Muscle layer of colon (tissue), 2 donors: ENCODE results near the gene TMEM269.

Experiments
- H3K27ac ChIP-seq: one replicate; pipeline ENCODE4 v1.7.0; 2013; ENCODE audit warnings: low read depth, mild to moderate bottlenecking, low read length, moderate library complexity
- H3K27me3 ChIP-seq, 2 donors: one replicate each; pipeline ENCODE4 v1.7.0; 2013; ENCODE audit warnings: low read length in 2 of 2, mild to moderate bottlenecking in 2 of 2; ENCODE audit not compliant: insufficient read depth in 2 of 2, control insufficient read depth in 1 of 2
- H3K36me3 ChIP-seq: one replicate; pipeline ENCODE4 v1.7.0; 2013; ENCODE audit warnings: mild to moderate bottlenecking, low read length; ENCODE audit not compliant: insufficient read depth
- H3K4me1 ChIP-seq: one replicate; pipeline ENCODE4 v1.7.0; 2013; ENCODE audit warnings: mild to moderate bottlenecking, low read length; ENCODE audit not compliant: insufficient read depth
- H3K4me3 ChIP-seq, 2 donors: one replicate each; pipeline ENCODE4 v1.7.0; 2013; ENCODE audit warnings: low read length in 2 of 2, low read depth in 1 of 2, mild to moderate bottlenecking in 1 of 2, moderate library complexity in 1 of 2
- H3K9ac ChIP-seq: one replicate; pipeline ENCODE4 v1.7.0; 2013; ENCODE audit warnings: low read length
- H3K9me3 ChIP-seq: one replicate; pipeline ENCODE4 v1.7.0; 2013; ENCODE audit warnings: mild to moderate bottlenecking, low read length
- donor health status: abdominal sarcoma.
- donor health status: Adenocarcinoma of cecum.

TMEM269 gene

DNA sequence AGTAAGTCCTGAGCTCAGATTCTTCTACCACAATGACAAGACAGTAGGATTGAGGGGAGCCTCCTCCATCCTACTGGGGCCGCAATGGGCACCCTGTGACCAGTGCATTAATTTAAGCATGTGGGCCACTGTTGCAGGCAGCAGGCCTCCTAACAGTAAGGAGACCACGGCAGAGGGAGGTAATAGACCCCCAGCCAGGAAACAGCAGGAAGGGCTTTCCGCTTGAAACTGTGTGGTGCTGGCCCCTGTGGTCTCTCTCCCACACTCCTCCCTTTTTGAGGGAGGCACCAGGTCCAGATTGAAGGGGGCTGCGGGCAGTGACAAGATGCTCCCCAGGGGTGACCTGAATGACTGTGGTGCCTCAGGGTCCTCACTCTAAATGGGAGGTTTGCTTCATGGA lies 43.1 kb upstream of the TMEM269 start:
- H3K27ac ChIP-seq: no peak overlapping the region
- no peak overlapping the region for H3K4me3 ChIP-seq
- peaks cover 10% of the 10 kb centered on the region for H3K36me3 ChIP-seq
- no peaks in the 10 kb centered on the region for H3K27me3 ChIP-seq
- no peaks in the 10 kb centered on the region for H3K4me1 ChIP-seq
- no peak overlapping the region for H3K9ac ChIP-seq
- H3K9me3 ChIP-seq: no peaks in the 10 kb centered on the region

DNA sequence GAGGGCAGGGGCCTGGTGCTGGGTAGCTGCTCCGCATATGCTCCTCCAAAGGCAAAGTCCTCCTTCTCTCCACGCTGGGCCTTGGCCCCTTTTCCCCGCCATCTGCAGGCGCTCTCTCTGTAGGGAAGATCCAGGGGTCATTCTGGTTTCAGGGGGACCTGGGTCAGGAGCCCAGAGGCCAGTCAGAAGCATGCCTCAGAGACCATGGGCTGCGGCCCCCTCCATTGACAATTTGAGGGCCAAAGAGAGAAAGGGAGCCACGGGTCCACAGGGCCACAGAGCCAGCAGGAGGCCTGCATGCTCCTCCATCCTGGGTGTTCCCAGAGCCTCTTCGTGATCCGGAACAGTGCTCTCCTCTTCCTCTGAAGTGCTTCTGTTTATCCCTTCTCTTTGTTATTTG lies 42.6 kb upstream of the TMEM269 start:
- Histone ChIP-seq H3K36me3 (peaks cover 10% of the 10 kb centered on the region), H3K9ac (no peak overlapping the region), H3K27me3 (no peaks in the 10 kb centered on the region), H3K27ac (no peak overlapping the region), H3K9me3 (no peaks in the 10 kb centered on the region), H3K4me1 (no peaks in the 10 kb centered on the region), H3K4me3 (no peak overlapping the region)

DNA sequence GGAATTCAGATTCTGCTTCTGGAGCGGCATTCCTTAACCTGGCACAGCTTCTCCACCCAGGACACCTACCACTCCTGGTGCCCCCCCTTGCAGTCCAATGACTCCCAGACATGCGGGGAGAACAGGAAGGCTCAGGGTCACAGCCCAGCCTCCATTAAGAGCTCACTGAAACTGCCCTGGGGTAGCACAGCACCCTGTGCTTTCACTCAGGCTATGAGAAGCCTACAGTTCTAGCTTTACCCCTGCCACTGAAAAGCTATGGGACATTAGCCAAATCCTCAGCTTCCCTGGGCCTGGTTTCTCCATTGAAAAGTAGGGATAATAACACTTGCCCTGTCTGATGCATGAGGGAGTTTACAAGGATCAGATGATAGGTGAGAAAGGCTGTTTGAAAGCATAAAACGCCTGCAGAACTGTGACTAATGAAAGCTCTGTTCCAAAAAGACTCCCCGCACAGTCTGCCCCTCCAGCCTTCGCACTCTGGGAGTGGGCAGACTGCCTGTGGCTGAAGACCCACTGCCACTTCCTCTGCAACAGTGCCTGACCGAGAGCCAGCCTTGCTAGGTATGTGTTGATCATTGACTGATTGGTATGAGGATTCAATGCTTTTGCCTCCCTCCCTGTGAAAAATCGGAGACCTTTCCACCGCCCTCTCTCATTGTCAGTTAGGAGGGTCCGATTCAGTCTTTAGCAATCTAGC lies 42.0 kb upstream of the TMEM269 start:
- H3K27ac ChIP-seq: no peak overlapping the region
- H3K9me3 ChIP-seq: no peaks in the 10 kb centered on the region
- H3K27me3 ChIP-seq: no peaks in the 10 kb centered on the region
- no peaks in the 10 kb centered on the region for H3K4me1 ChIP-seq
- H3K4me3 ChIP-seq: no peak overlapping the region
- peaks cover 11% of the 10 kb centered on the region for H3K36me3 ChIP-seq
- H3K9ac ChIP-seq: no peak overlapping the region

DNA sequence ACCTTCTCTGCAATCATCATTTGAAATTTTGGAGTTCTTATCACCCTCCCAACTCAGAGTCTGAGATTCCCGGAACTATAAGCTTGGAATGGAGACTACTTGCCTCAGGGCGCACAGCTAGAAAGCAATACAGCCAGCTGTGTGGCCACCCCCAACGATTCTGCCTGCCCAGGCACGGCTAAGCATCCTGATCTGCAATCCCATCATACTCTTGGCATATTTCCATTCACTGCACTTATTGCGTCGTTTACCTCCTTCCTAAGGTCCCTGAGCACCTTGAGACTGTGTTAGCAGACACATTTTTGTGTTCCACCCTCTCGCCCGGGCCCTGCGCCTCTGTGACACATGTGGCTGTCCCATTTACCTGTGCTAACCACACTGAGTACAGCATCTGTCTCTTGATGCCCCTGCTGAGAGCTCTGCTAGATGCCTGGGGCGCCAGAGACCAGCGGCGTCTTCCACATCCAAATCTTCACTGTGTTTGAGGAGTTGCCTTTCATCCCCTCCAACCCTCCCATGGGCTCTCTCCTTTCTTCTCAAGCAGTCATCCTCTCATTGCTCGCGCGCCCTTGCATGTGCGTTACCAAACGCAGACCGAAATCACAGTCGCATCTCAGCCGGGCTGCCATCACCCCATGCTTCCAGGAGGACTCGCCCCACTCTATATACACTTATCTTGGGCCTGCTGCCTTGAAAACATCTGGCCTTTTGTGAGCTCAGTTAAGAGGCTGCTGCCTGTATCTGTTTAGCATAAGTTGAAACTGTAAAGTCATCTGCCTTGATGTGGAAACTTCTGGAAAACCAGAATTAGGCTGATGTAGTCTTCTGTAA lies 41.3 kb upstream of the TMEM269 start:
- no peak overlapping the region for H3K9ac ChIP-seq
- H3K9me3 ChIP-seq: no peaks in the 10 kb centered on the region
- H3K27me3 ChIP-seq: no peaks in the 10 kb centered on the region
- H3K4me3 ChIP-seq: no peak overlapping the region
- peaks cover 18% of the 10 kb centered on the region for H3K36me3 ChIP-seq
- no peaks in the 10 kb centered on the region for H3K4me1 ChIP-seq
- H3K27ac ChIP-seq: no peak overlapping the region

DNA sequence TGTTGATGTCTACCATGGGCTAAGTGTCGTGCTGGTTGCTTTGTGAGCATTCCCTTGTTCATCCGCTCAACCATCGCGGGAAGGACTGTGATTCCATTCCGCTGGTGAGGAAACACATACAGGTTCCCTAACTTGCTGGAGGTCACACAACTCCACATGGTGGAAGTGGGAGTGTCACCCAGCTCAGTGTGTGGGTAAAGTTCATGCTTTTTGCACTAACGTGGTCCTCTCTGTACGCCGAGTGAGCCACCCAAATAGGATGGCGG lies 40.7 kb upstream of the TMEM269 start:
- Histone ChIP-seq H3K27ac (no peak overlapping the region), H3K9me3 (no peaks in the 10 kb centered on the region), H3K4me3 (no peak overlapping the region), H3K36me3 (peaks cover 19% of the 10 kb centered on the region), H3K27me3 (no peaks in the 10 kb centered on the region), H3K4me1 (no peaks in the 10 kb centered on the region), H3K9ac (no peak overlapping the region)

DNA sequence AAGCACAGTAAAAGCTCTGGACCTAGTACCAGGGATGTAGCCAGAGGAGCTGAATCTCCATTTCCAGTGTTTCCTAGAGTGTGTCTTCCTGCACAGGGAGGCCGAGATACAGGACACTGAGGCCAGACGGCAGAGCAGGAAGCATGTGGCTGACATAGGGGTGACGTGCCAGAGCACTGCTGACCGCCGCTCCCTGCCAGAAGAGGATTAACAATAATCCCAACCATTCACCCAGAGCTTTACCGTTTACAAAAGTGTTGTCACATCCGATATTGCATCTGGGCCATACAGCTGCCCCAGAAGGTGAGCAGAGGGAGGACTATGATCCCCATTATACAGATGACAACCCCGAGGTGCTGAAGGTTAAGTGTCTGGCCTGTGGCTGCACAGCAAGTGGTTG lies 38.9 kb upstream of the TMEM269 start:
- Histone ChIP-seq H3K4me3 (no peak overlapping the region), H3K9me3 (no peaks in the 10 kb centered on the region), H3K4me1 (no peaks in the 10 kb centered on the region), H3K27ac (no peak overlapping the region), H3K36me3 (peaks cover 25% of the 10 kb centered on the region), H3K27me3 (no peaks in the 10 kb centered on the region), H3K9ac (no peak overlapping the region)

DNA sequence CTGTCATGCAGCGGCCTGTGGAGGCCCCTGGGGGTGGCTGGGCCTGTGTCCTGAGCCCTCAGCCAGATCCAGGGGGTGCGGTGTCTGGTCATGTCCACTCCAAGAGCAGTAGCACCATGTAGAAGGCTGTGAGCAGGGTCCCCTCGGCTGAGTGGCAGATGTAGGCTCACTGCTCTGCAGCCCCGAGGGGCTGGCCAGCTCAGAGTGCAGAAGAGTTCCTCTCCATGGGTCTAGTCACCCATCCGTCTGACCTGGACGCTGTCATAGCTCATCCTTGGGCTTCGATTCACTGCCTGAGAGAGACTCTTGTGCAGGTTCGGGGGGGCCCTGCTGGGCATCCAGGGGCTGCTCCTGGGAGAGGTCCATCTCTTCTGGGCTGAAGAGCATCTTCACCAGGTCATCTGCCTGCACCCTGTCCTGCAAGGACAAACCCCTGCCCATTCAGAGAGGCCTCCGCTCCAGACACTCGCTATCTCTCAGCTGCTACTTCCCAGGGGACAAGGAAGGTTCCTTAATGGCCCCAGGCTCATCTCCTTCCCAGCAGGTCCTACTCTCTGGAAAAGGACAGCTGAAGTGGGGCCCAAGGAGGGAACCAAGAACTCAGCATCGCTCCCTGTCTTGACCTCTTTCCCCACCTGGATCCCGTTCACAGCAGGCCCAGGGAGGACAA lies 38.2 kb upstream of the TMEM269 start:
- H3K4me3 ChIP-seq: no peak overlapping the region
- no peaks in the 10 kb centered on the region for H3K27me3 ChIP-seq
- peaks cover 25% of the 10 kb centered on the region for H3K36me3 ChIP-seq
- H3K9ac ChIP-seq: no peak overlapping the region
- no peaks in the 10 kb centered on the region for H3K4me1 ChIP-seq
- H3K27ac ChIP-seq: no peak overlapping the region
- H3K9me3 ChIP-seq: no peaks in the 10 kb centered on the region

DNA sequence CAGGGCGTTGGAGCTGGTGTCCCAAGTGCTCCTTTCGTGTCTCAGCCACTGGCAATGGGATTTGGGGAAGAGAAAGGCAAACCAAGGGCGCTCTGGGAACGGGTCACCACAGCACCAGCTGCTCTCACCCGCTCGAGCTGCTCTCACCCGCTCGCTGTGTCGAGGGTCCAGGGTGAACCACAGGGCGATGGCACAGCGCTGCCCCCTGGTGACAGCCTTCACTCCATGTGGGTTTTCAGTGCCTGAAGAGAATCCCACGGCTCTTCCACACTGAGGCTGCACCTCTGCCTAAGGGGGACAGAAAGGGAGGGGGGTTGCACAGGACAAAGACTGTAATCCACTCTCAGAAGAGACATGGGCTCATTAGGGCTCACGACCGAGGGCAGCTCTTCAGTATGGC lies 37.7 kb upstream of the TMEM269 start:
- no peak overlapping the region for H3K4me3 ChIP-seq
- no peak overlapping the region for H3K27ac ChIP-seq
- H3K27me3 ChIP-seq: no peaks in the 10 kb centered on the region

DNA sequence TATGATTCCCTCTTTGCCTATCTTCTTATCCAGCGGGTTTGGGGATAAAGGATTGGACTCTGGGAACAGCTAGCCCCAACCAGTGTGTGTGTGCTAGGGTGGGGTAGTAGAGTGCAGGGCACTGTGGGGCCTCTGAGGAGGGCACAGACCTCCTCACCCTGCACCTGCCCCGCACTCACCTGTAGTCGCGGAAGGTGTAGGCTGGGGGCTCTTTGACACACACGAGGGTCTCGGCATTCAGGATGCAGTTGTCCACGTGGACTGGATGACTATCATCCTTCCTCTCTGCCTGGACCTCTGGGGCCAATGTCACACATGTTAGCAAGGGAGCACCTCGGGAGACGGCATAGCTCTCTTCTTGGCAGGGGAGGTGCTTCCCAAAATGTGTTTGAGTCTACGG lies 36.8 kb upstream of the TMEM269 start:
- H3K27ac ChIP-seq: no peak overlapping the region
- no peak overlapping the region for H3K4me3 ChIP-seq
- H3K36me3 ChIP-seq: peaks cover 39% of the 10 kb centered on the region
- H3K27me3 ChIP-seq: no peaks in the 10 kb centered on the region
- H3K9ac ChIP-seq: no peak overlapping the region
- H3K9me3 ChIP-seq: no peaks in the 10 kb centered on the region
- no peaks in the 10 kb centered on the region for H3K4me1 ChIP-seq

More for the DNA sequence above, 37.7 kb upstream of the TMEM269 start:
- Histone ChIP-seq H3K9ac (no peak overlapping the region), H3K36me3 (peaks cover 30% of the 10 kb centered on the region), H3K4me1 (no peaks in the 10 kb centered on the region), H3K9me3 (no peaks in the 10 kb centered on the region)

DNA sequence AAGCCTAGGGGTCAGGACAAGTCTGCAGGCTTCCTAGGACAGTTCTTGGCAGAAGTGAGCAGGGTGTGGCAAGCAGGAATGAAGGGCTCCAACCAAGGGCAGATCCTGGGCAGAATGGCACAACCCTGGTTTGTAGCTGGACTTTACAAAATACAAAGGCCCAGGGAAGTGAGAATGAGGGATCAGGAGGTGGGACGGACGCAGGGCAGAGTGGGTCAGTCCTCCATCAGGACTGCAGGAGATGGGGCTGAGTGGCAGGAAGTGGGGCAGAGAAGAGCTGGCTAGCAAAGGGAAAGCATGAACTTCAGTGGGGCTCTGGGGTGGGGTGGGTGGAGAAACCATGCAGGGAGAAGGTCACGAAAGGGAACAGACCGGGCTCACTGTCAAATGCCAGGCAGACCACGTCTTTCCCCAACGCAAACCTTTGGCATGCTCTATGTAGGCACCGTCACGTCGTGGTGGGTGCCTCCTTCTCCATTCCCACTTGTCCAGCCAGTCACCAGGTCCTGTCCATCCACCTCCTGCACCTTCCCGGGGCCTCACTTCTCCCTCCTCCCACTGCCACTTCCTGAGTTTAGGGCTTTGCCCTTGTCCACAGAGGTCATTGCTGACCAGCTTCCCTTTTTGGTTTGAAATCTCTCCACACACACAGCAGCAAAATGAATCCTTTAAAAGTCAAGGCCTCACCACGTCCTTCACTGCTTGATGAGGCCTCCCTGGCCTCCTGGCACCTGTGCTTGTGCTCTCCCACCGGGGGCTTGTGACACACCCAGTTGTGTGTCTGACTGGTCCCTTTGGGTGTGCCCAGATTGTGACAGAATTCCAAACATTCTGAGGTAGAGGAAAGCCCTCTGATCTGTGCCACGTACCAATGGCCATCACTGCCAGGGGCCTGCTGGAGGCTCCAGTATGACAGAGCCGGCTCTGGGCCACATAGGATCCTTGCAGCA lies 36.1 kb upstream of the TMEM269 start:
- Histone ChIP-seq H3K4me1 (no peaks in the 10 kb centered on the region), H3K27me3 (no peaks in the 10 kb centered on the region), H3K4me3 (no peak overlapping the region), H3K9me3 (no peaks in the 10 kb centered on the region), H3K36me3 (peaks cover 46% of the 10 kb centered on the region), H3K27ac (no peak overlapping the region), H3K9ac (no peak overlapping the region)

DNA sequence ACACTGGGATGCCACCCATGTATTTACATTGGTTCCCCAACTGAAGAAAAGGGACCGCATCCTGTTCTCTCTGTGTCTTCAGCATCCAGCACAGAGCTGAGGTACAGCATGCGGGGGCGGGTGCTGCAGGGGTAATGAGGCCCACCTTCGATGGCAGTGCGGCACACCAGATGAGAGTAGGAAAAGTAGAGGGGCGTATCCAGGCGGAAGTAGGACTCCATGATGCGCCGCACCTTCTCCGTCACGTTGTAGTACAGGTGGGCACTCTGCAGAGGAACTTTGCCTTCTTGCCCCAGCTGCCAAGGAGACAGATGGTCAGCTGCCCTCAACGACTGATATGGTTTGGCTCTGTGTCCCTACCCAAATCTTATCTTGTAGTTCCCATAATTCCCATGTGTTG lies 34.8 kb upstream of the TMEM269 start:
- H3K4me1 ChIP-seq: no peaks in the 10 kb centered on the region
- H3K36me3 ChIP-seq: peaks cover 58% of the 10 kb centered on the region

More for the DNA sequence above, 34.8 kb upstream of the TMEM269 start:
- Histone ChIP-seq H3K4me3 (no peak overlapping the region), H3K9ac (no peak overlapping the region), H3K9me3 (no peaks in the 10 kb centered on the region), H3K27me3 (no peaks in the 10 kb centered on the region), H3K27ac (no peak overlapping the region)
